Measurements from ENCODE around the gene GNB3.
"Not testable (repeated sequence)": the region's sequence is repeated elsewhere in the genome, so short reads cannot be mapped to it uniquely, and the experiment has no call there.

Gene GNB3

GRCh38 chr12:6874015-6874368 is 33.3 kb downstream of the GNB3 start:
- H3K27me3 ChIP-seq (ENCODE audit: insufficient read depth, low read length); H3K9me3 ChIP-seq (ENCODE audit: insufficient read depth, low read depth, low read length); H3K4me1 ChIP-seq (ENCODE audit: insufficient read depth, low read length); H3K27ac ChIP-seq (ENCODE audit: low read length): not testable (repeated sequence)
- Histone ChIP-seq H3K4me3 (ENCODE audit: low read length) (peak overlapping the region; percentile 73), H3K9ac (ENCODE audit: low read depth, low read length) (peak overlapping the region; percentile 63; the same call in 1 of the 2 replicates), H3K36me3 (ENCODE audit: insufficient read depth, low read depth, low read length) (peaks cover 30% of the 10 kb centered on the region)

- peaks cover 13% of the 10 kb centered on the region for H3K36me3 ChIP-seq (ENCODE audit: insufficient read depth, low read depth, low read length)
- not testable (repeated sequence) for H3K9me3 ChIP-seq (ENCODE audit: insufficient read depth, low read depth, low read length); H3K4me1 ChIP-seq (ENCODE audit: insufficient read depth, low read length); H3K27ac ChIP-seq (ENCODE audit: low read length); H3K27me3 ChIP-seq (ENCODE audit: insufficient read depth, low read length); H3K4me3 ChIP-seq (ENCODE audit: low read length); H3K9ac ChIP-seq (ENCODE audit: low read depth, low read length)
Observed at GRCh38 chr12:6879824-6880223, 39.1 kb downstream of the GNB3 start.

DNA sequence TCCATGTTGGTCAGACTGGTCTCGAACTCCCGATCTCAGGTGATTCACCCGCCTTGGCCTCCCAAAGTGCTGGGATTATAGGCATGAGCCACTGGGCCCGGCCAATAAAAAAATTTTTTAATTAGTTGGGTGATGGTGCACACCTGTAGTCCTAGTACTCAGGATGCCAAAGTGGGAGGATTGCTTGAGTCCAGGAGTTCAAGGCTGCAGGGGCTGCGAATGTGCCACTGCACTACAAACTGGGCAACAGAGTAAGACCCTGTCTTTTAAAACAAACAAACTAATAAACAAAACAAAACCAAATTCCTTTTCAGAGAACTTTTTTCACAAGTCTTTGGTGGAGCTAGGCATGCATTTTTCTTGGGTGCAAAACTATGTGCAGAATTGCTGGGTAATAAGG is 42.5 kb downstream of the GNB3 start:
- H3K4me1 ChIP-seq (ENCODE audit: insufficient read depth, low read length): peaks cover 12% of the 10 kb centered on the region; the same call in 1 of the 2 replicates
- H3K9me3 ChIP-seq (ENCODE audit: insufficient read depth, low read depth, low read length): no peaks in the 10 kb centered on the region
- no peak overlapping the region for H3K27ac ChIP-seq (ENCODE audit: low read length)
- H3K4me3 ChIP-seq (ENCODE audit: low read length): no peak overlapping the region
- H3K36me3 ChIP-seq (ENCODE audit: insufficient read depth, low read depth, low read length): peaks cover 16% of the 10 kb centered on the region
- no peak overlapping the region for H3K9ac ChIP-seq (ENCODE audit: low read depth, low read length)
- no peaks in the 10 kb centered on the region for H3K27me3 ChIP-seq (ENCODE audit: insufficient read depth, low read length)

- Histone ChIP-seq H3K36me3 (ENCODE audit: insufficient read depth, low read depth, low read length) (peaks cover 16% of the 10 kb centered on the region), H3K27ac (ENCODE audit: low read length) (no peak overlapping the region), H3K9ac (ENCODE audit: low read depth, low read length) (no peak overlapping the region), H3K4me3 (ENCODE audit: low read length) (no peak overlapping the region), H3K27me3 (ENCODE audit: insufficient read depth, low read length) (no peaks in the 10 kb centered on the region), H3K4me1 (ENCODE audit: insufficient read depth, low read length) (peaks cover 15% of the 10 kb centered on the region), H3K9me3 (ENCODE audit: insufficient read depth, low read depth, low read length) (no peaks in the 10 kb centered on the region)
Observed at GRCh38 chr12:6883683-6884082, 43.0 kb downstream of the GNB3 start.

DNA sequence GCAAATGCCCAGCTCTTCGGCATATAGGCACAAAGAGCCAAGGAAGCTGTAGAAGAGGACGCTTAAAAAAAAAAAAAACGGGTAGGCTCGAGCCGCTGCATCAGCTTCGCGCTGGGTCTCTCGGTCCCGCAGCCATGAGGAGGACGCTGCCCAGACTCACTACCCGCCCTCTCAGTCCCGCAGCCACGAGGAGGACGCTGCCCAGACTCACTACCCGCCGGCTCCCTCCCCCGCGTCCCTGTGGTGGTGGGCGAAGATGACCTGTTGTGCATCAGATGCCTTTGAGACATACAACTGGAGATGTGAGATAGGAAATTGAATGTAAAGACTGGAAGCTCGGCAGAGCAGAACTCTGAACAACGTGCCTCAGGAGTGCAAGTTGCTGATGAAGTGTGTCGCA is 43.8 kb downstream of the GNB3 start:
- peaks cover 16% of the 10 kb centered on the region for H3K36me3 ChIP-seq (ENCODE audit: insufficient read depth, low read depth, low read length)
- H3K9me3 ChIP-seq (ENCODE audit: insufficient read depth, low read depth, low read length): no peaks in the 10 kb centered on the region
- no peaks in the 10 kb centered on the region for H3K27me3 ChIP-seq (ENCODE audit: insufficient read depth, low read length)
- no peak overlapping the region for H3K9ac ChIP-seq (ENCODE audit: low read depth, low read length)
- peaks cover 15% of the 10 kb centered on the region for H3K4me1 ChIP-seq (ENCODE audit: insufficient read depth, low read length)
- H3K27ac ChIP-seq (ENCODE audit: low read length): no peak overlapping the region
- no peak overlapping the region for H3K4me3 ChIP-seq (ENCODE audit: low read length)

DNA sequence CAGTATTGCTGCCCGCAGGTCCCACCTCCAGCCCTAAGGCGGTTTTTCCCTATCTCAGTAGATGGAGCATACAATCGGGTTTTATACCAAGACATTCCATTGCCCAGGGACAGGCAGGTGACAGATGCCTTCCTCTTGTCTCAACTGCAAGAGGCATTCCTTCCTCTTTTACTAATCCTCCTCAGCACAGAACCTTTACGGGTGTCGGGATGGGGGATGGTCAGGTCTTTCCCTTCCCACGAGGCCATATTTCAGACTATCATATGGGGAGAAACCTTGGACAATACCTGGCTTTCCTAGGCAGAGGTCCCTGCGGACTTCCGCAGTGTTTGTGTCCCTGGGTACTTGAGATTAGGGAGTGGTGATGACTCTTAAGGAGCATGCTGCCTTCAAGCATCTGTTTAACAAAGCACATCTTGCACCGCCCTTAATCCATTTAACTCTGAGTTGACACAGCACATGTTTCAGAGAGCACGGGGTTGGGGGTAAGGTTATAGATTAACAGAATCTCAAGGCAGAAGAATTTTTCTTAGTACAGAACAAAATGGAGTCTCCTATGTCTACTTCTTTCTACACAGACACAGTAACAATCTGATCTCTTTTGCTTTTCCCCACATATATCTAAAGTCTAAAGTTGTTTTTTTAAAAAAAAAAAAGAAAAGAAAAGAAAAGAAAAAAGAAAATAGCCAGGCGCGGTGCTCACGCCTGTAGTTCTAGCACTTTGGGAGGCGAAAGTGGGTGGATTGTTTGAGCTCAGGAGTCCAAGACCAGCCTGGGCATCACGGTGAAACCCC is 45.7 kb downstream of the GNB3 start:
- not testable (repeated sequence) for H3K9me3 ChIP-seq (ENCODE audit: insufficient read depth, low read depth, low read length); H3K4me3 ChIP-seq (ENCODE audit: low read length); H3K27ac ChIP-seq (ENCODE audit: low read length); H3K27me3 ChIP-seq (ENCODE audit: insufficient read depth, low read length)
- Histone ChIP-seq H3K9ac (ENCODE audit: low read depth, low read length) (peak overlapping the region; percentile 37; the same call in 1 of the 2 replicates), H3K4me1 (ENCODE audit: insufficient read depth, low read length) (peaks cover 20% of the 10 kb centered on the region), H3K36me3 (ENCODE audit: insufficient read depth, low read depth, low read length) (peaks cover 16% of the 10 kb centered on the region)

DNA sequence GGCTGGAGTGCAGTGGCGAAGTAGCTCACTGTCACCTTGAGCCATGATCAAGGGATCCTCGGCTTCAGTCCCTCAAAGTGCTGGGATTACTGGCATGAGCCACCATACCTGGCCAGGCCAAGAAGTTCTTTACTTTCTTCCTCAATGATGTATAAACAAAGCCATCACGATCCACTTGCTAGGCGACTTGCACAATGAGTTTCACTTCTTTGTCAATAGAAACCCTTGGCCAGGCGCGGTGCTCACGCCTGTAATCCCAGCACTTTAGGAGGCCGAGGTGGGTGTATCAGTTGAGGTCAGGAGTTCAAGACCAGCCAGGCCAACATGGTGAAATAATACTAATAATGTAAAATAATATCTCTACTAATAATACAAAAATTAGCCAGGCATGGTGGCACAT is 46.7 kb downstream of the GNB3 start:
- Histone ChIP-seq H3K36me3 (ENCODE audit: insufficient read depth, low read depth, low read length) (peaks cover 16% of the 10 kb centered on the region), H3K4me1 (ENCODE audit: insufficient read depth, low read length) (peaks cover 20% of the 10 kb centered on the region), H3K4me3 (ENCODE audit: low read length) (no peak overlapping the region), H3K27ac (ENCODE audit: low read length) (no peak overlapping the region), H3K9me3 (ENCODE audit: insufficient read depth, low read depth, low read length) (no peaks in the 10 kb centered on the region), H3K27me3 (ENCODE audit: insufficient read depth, low read length) (no peaks in the 10 kb centered on the region), H3K9ac (ENCODE audit: low read depth, low read length) (no peak overlapping the region)

- H3K4me3 ChIP-seq (ENCODE audit: low read length): no peak overlapping the region
- H3K27ac ChIP-seq (ENCODE audit: low read length): peak overlapping the region; percentile 8
- H3K9me3 ChIP-seq (ENCODE audit: insufficient read depth, low read depth, low read length): no peaks in the 10 kb centered on the region
- peaks cover 20% of the 10 kb centered on the region for H3K4me1 ChIP-seq (ENCODE audit: insufficient read depth, low read length)
- peaks cover 16% of the 10 kb centered on the region for H3K36me3 ChIP-seq (ENCODE audit: insufficient read depth, low read depth, low read length)
- no peaks in the 10 kb centered on the region for H3K27me3 ChIP-seq (ENCODE audit: insufficient read depth, low read length)
- H3K9ac ChIP-seq (ENCODE audit: low read depth, low read length): no peak overlapping the region
Observed at GRCh38 chr12:6888360-6888759, 47.6 kb downstream of the GNB3 start.

DNA sequence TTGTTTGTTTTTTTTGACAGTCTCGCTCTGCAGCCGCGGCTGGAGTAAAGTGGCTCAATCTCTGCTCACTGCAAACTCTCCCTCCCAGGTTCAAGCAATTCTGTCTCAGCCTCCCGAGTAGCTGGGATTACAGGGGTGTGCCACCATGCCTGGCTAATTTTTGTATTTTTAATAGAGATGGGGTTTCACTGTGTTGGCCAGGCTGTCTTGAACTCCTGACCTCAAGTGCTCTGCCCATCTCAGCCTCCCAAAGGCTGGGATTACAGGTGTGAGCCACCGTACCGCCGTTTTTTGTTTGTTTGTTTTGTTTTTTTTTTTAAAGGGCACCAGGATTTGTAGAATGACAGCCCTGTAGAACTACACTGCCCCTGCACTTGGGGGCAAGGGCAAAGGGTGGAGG is 48.1 kb downstream of the GNB3 start:
- not testable (repeated sequence) for H3K4me3 ChIP-seq (ENCODE audit: low read length); H3K27me3 ChIP-seq (ENCODE audit: insufficient read depth, low read length); H3K9me3 ChIP-seq (ENCODE audit: insufficient read depth, low read depth, low read length); H3K27ac ChIP-seq (ENCODE audit: low read length); H3K9ac ChIP-seq (ENCODE audit: low read depth, low read length)
- Histone ChIP-seq H3K4me1 (ENCODE audit: insufficient read depth, low read length) (peaks cover 20% of the 10 kb centered on the region), H3K36me3 (ENCODE audit: insufficient read depth, low read depth, low read length) (peaks cover 12% of the 10 kb centered on the region)

- H3K36me3 ChIP-seq (ENCODE audit: insufficient read depth, low read depth, low read length); H3K27me3 ChIP-seq (ENCODE audit: insufficient read depth, low read length); H3K9me3 ChIP-seq (ENCODE audit: insufficient read depth, low read depth, low read length): not testable (repeated sequence)
- H3K4me1 ChIP-seq (ENCODE audit: insufficient read depth, low read length): peaks cover 14% of the 10 kb centered on the region
- peak overlapping the region; percentile 82 for H3K9ac ChIP-seq (ENCODE audit: low read depth, low read length)
- H3K4me3 ChIP-seq (ENCODE audit: low read length): peak overlapping the region; percentile 47
- H3K27ac ChIP-seq (ENCODE audit: low read length): peak overlapping the region; percentile 81
Observed at GRCh38 chr12:6889775-6890573, 49.2 kb downstream of the GNB3 start.

DNA sequence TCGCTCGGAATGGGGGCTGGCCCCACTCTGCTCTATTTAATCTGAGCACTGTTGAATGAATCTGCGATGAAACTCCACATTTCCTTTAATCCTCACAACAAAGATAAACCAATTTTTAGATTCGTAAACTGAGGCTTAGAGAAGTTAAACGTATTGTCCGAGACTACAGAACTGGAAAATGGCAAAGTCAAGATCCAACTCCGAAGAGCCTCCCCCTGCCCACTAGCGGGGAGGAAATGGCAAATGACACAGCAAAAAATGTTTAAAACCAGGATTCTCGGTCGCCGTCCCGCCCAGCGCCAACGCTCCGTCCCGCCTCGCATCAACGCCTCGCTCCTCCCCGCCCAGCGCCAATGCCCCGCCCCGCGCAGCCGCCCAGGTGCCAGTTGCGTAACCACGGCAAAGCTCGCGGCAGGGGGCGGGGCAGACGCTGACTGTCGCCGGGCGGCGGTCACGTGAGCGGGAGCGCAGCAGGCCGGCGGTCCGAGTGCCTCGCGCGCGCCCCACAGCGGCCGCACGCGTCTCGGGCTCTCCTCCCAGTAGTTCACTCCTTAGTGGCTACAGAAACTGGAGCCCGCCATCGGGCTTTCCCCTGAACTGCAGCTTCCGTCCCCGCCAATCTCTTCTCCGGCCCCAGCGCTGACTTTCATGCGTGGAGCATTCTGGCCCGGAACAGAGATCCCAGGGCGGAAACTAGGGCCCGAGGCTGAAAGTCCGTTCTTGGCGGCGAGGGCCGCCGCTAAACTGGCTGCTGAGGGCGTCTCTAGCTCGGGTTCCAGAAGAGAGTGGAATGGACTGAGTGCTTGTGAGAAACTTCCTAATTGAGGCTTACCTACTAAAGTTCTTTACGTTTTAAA is 50.3 kb downstream of the GNB3 start:
- peak overlapping the region; percentile 81 for H3K27ac ChIP-seq (ENCODE audit: low read length)
- H3K4me1 ChIP-seq (ENCODE audit: insufficient read depth, low read length): peaks cover 9% of the 10 kb centered on the region
- no peaks in the 10 kb centered on the region for H3K27me3 ChIP-seq (ENCODE audit: insufficient read depth, low read length)
- no peaks in the 10 kb centered on the region for H3K36me3 ChIP-seq (ENCODE audit: insufficient read depth, low read depth, low read length)
- no peaks in the 10 kb centered on the region for H3K9me3 ChIP-seq (ENCODE audit: insufficient read depth, low read depth, low read length)
- H3K9ac ChIP-seq (ENCODE audit: low read depth, low read length): peak overlapping the region; percentile 82
- H3K4me3 ChIP-seq (ENCODE audit: low read length): peak overlapping the region; percentile 73
